HG02571 (cell line): ENCODE measurements around the gene ITGB6.

Source experiments
- ATAC-seq: cut with Tn5 transposase; IDR thresholded peaks from one replicate; pipeline ENCODE4 v1.9.1; 2021; ENCODE audit warnings: mild to moderate bottlenecking, moderate library complexity; ENCODE audit not compliant: unreplicated experiment

Gene ITGB6

DNA sequence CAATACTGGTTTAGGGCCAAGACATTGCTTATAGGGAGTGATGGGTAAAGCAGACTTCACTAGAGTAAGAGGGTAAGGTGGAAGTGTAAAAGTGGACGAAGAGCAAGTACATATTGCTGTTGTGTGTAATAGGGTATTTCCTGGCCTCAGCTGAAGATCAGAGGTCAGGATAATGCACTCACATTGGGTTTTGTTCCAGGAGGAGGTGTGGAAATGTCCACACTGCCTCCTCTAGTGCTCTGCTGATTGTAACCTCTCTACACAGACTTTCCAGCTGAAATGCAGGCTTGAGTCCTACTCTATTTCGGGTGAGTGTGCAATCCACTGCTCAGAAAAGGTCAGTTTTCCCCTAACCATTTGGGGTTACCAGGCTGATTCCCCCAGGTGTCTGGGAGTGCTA, 96.0 kb downstream of the ITGB6 start:
- no peak for ATAC-seq

DNA sequence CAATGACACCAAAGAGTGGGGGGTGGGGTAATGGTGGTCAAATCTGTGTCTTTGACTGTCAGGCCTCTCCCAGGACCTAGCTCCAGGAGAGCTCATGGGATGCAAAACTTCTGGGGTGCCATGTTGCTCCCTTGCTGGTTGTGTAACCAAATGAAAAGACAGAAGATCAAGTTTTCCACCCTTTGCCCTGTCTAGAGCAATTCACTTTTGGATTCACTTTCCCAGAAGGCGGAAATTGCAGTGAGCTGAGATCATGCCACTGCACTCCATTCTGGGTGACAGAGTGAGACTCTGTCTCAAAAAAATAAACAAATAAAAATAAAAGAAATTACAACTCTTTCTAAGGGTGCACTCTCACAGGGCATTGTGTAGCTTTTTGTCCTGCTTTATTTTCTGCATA, 102.7 kb downstream of the ITGB6 start:
- no peak for ATAC-seq

DNA sequence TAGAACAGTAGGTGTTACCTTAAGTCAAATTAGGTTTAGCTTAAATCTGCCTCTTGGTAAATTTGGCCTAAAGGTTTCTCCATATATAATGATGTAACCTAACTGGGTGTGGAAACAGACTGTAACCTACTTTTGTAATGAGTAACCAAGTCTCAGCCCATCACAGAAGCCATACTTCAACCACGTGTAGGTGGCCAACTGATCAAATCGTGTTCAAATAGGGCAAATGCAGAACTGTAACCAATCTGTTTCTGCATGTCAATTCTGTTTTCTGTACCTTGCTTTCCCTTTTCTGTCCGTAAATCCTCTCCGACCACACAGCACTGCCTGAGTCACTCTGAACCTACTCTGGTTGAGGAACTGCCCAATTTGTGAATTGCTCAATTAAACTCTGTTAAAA, 103.7 kb downstream of the ITGB6 start:
- ATAC-seq: no peak

DNA sequence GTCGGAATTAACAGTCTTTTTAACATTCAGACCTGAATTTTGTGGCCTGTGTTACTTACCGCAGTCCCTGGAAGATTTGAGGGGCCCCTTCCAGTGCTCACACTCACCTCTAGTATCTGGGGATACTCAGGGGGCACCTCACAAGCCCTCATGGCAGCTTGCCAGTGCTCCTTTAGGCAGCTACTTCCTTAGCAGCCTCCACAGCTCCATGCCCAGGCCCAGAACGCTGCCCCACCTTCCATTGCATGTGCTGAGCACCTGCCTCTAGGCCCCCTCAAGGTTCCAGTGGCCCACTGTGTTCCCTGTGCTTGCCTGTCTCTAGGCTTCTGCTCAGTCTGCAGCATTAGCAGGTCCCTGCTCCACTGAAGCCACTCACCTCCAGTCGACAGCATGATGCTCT, 107.6 kb downstream of the ITGB6 start:
- ATAC-seq: no peak

DNA sequence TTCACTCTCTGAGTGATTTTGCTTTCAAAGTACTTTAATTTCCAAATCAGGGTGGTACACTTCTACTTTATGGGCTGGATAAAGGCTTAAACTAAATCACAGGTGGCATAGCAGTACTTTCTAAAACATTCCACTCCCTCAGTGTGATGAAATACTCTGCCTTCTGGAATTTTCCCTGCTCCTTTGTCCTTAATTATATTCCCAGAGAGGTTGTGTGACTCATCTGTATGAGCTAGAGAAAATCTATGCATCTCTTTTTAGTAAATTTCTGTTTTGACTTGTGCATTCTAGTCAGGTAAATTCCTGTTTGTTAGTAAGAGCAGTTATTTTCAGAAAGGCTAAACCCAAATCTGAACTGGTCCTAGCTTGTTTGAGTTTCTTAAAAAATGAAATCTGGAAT, 108.7 kb downstream of the ITGB6 start:
- no peak for ATAC-seq

DNA sequence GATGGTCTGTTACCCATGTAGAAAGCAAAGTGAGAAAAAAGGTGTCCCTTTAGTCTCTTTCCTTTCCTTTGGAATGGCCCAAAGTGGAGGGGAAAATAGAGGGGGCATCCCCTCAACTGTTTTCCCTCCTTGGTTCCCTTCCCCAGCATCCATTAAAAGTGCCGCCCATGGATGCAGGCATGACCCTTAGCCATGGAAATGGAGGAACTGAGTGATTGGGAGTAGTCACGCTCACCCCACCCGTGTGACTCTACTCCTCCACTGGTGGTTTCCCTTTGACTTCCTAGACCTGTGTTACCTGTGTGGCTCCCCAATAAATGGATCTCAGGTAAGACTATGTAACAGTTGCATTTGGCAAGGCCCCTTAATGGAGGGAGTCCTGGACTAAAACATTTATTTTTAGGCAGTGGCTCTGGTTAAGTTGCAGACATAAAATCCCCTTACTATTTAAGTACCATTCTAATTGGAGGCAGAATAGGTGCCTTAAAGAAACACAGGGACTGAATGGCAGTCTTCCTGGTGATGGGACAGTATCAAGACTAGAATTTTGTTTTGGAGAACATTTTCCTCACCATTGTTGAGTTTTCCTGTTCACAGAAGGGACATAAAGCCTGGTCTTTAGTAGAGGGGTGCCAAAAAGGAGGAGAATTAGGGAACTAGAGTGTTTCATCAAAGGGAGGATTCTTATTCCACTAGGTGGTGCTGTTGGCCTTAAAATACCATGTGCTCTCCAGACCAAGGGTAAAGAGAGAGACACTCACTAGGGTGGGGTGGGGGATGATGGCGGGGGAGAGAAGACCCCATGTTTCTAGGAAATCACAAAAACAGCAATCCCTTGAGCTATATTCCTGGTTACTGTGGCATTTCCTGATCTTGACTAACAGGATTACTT, 112.0 kb downstream of the ITGB6 start:
- no peak for ATAC-seq

DNA sequence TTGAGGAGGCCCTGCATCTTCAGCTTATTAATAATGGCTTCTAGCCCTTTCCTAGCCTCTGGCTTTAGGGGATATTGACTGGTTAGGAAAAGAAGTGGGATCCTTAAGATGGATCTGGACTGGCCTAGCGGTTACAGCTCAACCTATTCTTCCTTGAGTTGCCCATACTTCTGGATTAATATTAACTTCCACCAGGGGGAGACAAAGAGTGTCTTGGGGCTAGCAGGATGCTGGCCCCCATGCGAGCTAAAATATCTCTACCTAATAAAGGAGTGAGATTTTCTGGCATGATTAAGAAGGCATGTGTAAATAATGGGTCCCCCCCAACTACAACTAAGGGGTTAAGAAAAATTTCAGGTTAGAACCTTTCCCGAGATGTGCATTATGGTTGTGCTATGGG, 114.4 kb downstream of the ITGB6 start:
- no peak for ATAC-seq

DNA sequence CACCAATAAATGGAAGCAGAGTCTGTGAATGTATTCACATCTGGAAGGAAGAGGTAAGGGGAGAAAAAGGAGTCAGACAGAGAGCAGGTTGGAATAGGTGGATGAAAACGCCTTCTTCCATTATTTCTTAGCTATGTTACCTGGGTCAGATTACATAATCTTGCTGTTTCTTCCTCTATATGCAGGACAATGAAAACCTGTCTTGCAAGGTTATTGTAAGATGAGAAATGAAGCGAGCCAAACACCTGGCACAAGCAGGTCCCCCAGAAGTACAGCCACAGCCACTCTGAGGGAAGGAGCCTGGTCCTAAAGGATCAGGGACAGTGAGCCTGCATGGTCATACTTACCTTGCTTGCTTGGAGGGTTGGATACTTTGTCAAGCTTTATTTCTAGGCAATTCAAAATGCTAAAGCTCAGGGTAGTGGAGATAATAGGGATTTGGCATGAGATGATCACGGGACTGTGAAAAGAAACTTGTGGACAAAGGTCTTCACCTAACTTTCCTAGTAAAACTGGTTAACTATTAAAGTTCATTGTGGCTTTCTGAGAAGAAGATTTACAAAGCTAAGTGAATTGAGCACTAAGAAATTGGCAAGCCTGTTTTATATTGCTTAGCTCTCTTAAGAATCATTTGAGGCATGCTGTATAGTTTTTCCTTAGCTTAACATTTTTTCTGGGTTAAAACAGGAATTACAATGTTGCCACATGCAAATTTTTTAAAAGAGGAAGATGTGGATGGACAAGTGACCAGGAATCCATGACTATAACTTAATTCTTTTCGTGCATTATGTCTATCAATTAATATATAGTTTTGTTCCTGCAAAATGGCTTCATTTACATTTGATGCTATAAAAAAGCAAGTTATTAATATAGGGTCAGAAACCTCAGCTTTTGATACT, 121.9 kb downstream of the ITGB6 start:
- no peak for ATAC-seq

DNA sequence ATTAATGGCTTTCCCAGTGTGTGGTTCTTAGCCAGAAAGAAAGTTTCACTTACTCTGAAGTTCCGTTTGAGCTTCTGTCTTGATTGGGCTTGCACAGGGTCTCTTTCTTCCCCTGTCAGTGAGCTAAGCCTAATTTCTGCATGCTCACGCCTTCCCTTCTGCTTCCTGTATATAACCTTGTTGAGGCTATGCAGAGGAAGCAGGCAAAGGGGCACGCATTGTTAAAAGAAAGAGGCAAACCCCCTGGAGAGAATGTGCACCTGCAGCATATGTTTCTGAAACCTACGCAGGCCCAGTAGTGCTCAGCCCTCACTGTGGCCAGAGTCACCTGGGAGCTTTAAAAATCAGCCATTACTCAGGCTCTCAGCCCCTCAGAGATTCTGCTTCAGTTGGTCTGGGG, 123.2 kb downstream of the ITGB6 start:
- ATAC-seq: no peak

DNA sequence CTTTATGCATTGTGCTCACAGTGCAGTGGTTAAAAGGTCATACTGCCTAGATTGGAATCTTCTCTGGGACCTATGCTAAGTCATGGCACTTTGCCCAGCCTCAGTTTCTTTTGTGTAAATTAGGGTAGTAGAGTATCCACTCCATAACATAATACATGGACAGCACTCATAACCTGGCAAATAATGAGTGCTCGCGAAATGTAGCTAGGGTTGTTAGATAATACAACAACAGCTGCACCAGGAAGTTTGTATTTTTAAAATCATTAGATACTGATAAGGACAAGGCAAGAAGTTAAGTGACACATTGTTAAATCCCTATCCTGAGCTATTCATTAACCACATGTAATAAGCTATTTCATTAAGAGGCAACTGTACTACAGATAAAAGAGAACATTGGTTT, 123.8 kb downstream of the ITGB6 start:
- ATAC-seq: no peak

DNA sequence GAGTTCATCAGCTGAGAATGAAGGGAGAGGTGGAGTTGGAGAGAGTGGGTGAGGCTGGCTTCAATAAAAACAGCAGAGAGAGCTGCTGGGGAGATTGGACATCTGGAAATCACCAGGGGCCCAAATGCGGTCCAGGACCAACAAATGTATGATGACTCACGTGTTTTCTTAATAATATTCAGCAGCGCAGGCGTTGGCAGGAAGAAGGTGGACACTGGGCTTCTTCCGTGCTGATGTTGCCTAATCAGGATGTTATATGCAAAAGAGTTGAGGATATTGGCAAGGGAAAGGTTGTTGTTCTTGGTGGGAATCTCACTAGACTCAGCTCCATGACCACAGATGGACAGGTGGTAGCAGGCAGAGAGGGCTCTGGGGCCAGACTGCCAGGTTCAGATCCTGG, 124.9 kb downstream of the ITGB6 start:
- no peak for ATAC-seq

DNA sequence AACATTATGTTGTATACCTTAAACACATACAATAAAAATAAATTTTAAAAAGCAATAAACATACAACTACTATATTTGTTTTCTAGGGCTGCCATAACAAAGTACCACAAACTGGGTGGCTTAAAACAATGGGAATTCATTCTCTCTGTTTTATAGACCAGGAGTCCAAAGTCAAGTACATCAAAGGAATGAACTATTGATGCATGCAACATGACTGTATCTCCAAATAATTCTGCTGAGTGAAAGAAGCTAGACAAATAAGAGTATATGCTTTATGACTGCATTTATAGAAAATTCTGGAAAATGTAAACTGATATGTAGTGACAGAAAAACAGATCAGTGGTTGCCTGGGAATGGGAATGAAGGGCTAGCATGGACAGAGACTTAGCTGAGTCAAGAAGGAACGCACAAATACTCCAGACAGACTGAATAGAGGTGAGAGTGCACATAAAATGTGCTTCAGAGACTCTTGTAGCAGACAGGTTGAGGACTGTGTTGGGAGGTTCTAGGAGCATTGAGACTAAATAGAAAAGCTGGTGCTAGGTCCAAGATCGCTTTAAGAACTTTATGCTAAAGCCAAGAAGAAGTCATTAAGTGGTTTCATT, 126.7 kb downstream of the ITGB6 start:
- no peak for ATAC-seq

DNA sequence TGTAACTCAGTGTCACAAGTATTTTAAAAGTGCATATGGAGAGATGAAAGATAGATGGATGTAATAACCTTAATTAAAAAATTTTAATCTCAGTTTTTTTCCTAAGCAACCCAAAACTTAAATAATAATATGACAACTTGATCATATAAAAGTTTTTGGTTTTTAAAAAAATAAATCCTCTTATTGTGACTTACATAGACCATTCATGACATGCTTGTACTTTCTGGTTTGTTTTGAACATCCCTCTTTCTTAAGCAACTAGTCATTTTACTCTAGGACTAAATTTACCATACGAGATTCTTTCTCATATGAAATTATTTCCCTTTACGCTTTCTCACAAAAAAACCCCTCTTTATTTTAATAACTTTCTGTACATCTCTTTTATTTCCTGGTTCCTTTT, 131.2 kb downstream of the ITGB6 start:
- no peak for ATAC-seq

DNA sequence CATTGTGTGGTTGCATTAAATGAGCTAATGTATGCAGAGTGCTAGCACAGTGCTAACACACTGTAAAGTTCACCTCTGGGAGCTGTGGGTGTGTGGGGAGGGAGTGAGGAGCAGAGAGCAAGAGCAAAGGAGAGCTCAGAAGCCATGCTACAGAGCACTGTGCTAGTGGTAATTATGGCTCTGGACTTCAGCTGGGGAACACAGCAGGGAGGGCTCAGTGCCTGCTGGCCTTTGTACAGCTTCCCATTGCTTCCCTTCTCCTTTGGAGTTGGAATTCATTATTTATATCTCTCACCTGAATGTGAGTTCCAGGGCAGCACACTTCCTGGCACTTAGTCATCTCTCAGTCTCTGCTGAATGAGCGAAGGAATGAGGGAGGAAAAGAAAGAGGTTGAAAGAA, 135.2 kb downstream of the ITGB6 start:
- ATAC-seq: no peak

DNA sequence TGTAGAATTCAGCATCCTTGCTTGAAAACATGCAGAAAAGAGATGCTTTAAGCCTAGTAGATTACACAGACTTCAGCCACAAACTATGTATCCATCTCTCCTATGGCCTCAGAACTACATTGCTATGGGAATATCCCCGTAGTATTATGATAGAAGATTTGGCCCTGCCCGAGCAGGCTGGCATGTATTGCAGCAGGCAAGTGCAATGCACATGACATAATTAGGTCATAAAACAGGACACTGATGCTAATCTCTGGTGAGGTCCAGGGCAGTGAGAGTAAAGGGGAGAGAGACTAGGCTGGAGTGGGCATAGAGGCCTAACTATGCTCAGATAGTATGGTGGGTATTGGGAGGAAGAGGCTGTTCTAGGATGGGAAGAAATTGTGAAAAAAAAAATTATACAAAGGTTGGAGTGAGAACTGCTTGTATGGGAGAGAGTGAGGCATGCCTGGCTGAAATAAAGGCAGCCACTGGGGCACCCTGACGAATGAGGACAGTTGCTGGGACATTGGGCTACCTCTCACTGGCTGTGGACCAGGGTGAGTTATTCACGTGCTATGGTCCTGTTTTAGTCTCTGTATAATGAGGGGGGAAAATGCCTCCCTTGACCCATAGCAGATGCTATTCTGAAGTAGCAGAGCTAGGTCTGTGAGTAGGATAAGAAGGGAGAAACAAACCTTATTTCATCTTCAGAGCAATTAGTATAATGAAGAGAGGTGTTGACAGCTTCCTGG, 136.0 kb downstream of the ITGB6 start:
- no peak for ATAC-seq

DNA sequence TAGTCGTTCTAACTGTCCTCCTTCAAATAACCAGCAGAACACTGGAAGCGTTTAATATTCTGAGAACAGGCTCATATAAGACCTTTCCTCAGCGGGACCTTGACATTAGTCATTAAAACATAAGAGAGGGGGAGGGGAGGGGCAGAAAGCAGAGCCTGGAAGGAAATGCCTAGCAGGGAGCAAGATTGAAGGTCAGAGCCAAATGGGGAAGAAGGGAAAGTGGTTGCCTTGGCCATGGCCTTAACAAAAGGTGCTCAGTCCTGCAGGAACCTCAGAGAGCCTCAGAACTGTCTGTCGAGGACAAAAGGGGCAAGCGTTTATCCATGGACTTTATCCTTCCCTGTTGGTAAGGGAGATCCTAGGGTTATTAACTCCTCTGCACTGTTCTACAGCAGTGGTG, 136.8 kb downstream of the ITGB6 start:
- no peak for ATAC-seq

DNA sequence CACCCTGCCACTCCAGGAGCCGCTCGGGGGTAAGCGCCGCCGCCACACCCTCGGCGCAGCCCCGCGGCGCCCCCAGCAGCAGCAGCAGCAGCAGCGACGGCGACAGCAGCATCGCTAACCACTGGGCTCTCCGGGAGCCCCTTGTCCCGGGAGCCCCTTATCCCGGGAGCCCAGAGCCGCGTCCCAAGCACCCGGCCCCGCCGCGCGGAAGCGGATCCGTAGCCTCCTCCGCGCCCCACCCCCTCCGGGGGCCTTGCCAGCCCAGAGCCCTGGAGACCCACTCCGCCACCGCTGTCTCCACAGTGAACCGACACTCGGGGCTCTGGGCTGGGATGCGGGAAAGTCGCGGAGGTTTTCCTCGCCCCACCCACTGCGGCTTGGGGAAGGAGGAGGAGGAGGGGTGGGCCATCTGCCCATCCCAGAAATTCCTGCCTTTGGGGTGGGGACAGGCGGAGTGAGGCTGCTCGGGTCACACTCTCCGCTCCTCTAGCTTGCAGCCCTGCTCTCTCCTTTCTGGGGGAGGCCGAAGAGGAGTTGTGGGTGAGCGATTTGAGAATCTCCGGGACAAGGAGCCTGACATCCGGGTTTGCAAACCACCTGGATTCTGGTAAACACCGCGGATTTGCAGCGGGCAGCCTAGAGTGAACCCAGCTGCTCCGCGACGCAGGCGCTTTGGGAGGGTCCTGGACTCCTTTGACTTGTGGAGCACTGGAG, 137.6 kb downstream of the ITGB6 start, which contains the start of gene PLA2R1:
Gene PLA2R1 (minus strand): TSS at position 324 of the 714 bp plus-strand sequence. CDS start 212 bp downstream, at position 112.
- ATAC-seq: no peak

DNA sequence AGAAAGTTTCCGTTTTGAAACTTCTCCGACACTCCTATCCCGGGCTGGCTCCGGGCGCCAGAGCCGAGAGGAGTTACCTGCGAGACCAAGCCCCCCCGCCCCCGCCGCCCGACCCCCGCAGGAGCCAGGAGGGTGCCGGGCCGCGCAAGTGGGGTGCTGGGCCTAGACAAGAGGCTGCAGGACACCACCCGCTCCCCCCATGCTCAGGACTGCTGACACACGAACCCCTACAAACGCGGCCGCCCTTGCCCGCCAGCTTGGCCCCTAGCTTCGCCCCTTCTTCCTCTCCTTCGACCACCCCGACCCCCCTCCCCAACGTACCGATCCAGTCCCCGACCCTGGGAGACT, 138.2 kb downstream of the ITGB6 start:
- ATAC-seq: no peak

DNA sequence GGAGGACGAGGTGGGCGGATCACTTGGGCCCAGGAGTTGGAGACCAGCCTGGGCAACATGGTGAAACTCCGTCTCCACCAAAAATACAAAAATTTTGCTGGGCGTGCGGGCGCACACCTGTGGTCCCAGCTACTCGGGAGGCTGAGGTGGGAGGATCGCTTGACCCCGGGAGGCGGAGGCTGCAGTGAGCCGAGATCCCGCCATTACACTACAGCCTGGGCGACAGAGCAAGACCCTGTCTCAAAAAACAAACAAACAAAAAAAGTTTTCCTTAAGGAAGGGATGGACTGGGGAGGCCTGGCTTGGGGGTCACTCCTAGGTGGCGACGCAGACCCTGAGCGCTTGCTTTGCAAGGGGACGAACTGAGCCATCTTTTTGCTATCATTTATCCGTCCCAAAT, 138.5 kb downstream of the ITGB6 start:
- no peak for ATAC-seq

DNA sequence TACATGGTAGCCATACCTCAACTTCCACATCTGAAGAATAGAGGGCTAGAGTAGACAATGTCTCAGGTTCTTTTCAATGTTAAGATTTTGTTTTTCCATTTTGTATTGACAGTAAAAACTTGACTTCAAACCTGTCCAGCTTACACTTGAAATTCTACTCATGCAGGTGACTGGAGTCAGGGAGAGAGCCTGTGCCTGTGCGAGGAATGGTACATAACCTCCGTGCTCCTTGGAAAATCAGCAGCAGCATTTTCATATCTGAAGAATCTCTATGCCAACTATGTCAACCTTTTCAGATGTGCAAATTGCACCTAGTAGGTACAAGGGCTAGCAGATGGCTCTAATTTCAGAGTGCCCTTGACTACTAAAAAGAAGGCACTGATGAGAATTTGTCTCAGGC, 139.8 kb downstream of the ITGB6 start:
- no peak for ATAC-seq
